GM21737 (cell line): ENCODE data around the gene PBLD.
A peak's percentile ranks its signal among the peaks of the same experiment; 100 is the strongest.

ENCODE experiments used
- ATAC-seq: cut with Tn5 transposase; IDR thresholded peaks from one replicate; pipeline ENCODE4 v1.9.1; 2021; ENCODE audit warnings: mild to moderate bottlenecking, moderate library complexity; ENCODE audit not compliant: unreplicated experiment

PBLD gene

DNA sequence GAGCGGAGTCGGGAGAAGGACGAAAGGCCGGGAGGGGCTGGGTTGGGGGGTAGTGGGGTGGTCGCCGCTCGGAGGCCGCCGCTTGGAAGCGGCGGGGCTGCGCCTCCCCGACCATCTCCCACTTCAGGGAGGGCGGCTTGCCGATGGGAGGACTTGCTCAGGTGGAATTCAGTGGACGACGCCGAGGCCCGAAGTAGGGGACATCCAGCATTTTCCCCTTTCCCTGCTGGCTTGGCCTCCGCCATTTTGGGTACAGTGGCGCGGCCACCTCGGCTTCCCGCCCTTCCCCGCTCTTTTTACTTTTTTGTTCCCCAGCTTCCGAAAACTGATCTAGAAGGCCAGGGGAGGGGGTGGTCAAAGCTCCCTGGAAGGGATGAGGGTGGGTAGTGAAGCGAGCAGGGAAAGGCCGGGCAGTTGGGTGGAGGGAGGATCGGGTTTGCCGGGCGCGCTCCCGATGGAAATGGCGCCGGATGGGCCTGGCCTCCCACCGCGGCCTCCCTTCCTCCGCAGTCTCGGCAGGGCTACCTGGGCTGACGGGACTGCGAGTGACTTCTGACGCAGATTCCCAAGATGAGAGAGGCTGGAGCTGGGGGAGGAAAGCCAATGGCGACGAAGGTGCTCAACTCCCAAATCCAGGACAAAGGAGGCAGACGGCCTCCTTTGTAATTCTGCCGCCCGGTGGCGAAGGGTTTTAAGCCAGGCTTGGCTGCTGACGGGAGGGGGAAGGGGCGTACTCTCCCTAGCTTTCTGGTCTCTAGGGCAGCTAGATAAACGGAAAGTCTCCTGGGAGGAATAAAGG, at the start of gene PBLD:
Gene PBLD, minus strand, starts transcription at position 670 of the 799 bp plus-strand sequence. CDS start 26,084 bp downstream, outside the sequence.
- ATAC-seq, result peak; percentile 27

DNA sequence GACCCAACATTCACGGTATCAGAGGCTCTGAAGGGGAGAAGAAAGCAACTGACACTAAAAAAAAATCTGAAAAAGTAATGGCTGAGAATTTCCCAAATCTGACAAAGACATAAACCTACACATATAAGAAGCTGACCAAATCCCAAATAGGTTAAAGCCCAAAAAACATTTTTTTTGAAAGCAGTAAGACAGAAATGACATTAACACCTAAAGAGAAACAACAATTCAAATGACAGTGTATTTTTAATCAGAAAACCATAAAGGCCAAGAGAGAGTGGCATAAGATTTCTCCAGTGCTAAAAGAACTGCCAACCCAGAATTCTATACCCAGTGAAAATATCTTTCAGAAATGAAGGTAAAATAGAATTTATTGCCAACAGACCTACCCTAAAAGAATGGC, 38.9 kb upstream of the PBLD start:
- ATAC-seq, result no peak

DNA sequence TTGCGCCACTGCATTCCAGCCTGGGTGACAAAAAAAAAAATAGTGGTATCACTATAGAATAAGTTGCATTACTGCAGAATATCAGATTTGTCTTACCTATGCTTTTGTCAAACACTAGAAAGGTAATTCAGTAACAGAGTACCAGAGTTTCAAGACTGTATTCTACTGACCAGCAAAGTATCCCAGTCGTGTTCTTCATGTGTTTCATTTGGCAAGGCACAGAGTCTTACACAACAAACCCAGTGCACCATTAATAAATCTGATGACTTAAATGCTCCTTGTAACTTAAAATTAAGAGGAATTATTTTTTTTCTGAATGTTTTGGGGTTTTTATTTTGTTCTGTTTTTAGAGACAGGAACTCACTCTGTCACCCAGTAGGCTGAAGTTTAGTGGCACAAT, 34.4 kb upstream of the PBLD start:
- no peak for ATAC-seq

DNA sequence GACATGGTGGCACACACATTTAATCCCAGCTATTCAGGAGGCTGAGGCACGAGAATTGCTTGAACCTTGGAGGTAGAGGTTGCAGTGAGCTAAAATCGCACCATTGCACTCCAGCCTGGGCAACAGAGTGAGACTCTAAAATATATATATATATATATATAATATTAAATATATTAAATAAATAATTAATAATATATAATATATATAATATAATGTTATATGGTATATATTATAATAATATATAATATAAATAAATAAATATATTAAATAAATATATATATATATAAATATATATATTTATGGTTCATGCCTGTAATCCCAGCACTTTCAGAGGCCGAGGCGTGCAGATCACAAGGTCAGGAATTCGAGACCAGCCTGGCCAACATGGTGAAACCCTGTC, 33.9 kb upstream of the PBLD start:
- ATAC-seq, result no peak

DNA sequence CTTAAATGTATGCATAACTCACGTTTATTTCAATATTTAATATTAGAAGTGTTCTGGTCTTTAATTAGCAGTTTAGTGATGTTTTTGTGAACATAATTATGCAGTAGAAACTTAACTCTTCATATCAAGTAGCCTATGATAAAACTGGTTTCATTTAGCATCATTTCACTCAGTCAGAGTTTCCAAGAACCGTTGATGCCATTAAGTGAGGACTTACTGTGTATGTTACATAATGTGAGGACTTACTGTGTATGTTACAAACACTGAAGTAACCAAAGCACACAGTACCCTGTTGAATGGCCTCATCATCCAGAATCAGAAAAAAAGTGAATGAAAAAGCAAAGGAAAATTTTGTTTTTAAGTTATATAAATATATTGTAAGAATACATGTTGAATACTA, 32.9 kb upstream of the PBLD start:
- ATAC-seq, result no peak

DNA sequence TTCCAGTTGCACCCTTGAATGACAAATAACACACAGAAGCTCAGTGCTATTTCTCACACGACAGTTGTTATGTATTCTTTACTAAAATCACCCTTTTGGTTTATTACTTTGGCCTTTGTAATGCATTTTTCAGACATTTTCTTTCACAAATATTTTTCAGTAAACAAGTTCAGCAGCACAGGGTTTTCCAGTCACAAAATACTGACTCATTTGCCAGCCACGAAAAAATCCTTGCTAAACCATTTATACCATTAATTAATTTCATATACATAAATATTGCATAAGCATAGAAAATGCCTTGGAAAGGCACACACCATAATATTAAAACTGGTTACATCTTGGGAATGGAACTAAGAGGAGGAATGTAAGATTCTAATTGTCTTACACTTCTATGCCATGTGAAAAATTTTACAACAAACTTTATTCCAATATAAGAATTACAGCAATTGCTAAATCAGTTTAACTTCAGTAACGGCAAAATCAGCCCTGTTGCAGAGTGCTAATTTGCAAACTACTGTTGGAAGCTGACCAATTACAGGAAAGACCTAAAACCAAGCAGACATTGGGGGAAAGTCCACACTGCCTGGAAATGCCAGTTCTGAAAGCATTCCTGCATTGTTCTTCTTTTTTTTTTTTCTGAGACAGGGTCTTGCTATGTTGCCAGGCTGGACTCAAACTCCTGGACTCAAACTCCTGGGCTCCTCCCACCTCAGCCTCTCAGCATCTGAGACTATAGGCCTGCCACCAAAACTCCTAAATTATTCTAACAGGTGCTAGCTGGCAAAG, 31.6 kb upstream of the PBLD start:
- ATAC-seq, result no peak

DNA sequence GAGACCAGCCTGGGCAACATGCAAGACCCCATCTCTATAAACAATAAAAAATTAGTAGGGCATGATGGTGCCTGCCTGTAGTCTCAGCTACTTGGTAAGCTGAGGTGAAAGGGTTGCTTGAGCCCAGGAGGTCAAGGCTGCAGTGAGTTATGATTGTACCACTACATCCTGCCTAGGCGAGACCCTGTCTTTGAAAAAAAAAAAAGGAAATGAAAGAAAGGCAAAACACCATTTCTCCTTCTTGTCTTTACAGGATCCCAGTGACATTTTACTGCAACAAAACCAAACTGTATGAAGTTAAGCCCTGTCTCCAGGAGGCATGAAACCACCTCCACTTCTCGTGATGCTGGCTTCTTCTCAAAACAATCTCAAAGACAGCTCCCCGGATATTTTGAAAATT, 29.9 kb upstream of the PBLD start:
- ATAC-seq, result no peak

DNA sequence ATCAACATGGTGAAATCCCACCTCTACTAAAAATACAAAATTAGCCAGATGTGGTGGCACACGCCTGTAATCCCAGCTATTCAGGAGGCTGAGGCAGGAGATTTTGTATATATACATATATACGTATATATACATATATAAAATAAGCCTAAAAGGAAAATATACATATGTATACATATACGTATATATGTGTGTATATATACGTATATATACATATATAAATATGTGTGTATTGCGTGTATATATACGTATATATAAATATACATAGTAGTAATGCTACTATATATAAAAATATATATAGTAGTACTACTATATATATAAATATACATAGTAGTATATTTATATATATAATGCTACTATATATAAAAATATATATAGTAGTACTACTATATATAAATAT, 26.5 kb upstream of the PBLD start:
- ATAC-seq, result no peak

DNA sequence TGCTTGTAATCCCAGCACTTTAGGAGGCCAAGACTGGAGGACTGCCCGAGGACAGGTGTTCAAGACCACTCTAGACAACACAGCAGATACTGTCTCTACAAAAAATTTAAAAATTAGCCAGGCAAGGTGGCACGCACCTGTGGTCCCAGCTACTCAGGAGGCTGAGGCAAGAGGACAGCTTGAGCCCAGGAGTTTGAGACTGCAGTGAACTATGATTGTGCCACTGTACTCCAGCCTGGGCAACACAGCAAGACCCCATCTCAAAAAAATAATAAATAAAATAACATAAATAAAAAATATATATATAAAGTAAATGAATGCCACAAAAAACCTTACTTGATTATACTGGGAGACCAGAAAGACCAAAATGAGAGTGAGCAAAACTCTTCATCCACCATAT, 20.8 kb upstream of the PBLD start:
- no peak for ATAC-seq

DNA sequence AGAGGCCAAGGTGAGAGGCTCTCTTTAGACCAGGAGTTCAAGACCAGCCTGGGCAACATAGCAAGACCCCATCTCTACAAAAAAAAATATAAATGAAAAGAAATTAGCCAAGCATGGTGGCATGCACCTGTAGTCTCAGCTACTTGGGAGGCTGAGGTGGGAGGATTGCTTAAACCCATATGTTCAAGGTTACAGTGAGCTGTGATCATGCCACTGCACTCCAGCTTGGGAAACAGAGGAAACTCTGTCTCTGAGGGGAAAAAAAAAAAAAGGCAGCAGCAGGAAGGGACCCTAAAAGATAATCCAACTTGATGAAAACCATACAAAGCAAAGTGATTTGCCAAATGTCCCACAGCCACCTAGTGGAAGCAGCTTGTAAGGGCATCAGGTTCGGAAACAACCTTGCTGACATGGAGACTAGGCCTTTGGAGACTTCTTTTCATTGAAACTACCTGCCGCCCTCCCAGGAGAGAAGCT, 15.6 kb upstream of the PBLD start:
- no peak for ATAC-seq

DNA sequence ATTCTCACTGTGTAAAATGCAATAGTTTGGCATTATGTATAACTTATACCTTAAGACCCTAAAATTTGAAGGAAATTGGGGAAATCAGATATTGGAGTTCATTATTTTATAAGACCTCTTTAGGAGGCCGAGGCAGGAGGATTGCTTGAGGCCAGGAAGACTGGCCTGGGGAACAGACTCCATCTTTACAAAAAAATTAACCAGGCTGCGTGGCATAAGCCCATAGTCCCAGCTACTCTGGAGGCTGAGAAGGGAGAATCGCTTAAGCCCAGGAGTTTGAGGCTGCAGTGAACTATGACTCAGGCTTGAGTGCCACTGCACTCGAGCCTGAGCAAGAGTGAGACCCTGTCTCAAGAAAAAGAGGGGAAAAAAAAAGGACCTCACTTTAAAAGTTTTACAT, 14.0 kb upstream of the PBLD start:
- ATAC-seq, result no peak

DNA sequence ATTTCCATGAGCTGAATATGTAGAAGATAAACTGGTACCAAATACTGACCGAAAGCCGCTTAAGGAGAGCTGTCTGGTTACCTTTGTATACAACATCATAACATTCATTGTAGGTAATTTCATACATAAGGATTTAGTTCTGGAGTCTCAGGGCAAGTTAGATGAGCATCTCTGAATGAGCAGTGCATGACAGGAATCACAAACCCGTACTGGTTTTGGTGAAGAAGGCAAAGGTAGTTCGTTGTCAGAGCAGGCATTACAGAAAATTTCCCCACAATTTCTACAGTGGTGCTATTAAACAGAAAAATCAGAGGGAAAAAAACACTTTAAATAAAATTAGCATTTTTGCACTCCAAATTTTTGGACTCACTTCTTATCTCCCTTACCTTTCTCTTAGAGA, 12.9 kb upstream of the PBLD start:
- no peak for ATAC-seq

DNA sequence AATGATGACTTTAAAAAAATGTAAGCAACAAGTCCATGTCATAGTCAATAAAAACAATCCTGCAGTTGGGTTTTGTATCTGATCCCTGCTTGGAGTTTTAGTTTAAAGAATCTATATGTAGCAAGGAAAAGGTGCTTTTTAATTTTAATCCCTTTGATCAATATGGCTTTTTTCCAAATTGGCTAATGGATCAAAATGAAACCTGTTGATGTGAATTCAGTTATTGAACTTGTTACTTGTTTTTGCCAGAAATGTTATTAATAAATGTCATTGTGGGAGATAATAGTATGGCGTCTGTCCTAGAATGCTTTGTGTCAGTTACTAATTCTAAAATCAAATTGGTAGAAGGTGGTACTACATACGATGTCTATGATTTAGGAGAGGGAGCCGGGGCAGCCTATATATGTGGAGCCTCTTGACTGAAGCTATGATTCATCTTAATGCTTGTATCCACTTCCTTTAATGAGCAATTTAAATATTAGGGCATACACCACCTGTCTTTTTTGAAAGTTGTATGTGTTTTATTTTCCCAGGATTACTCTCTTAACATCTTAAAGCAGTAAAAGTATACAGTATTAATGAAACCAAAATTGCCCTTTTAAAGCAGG, 10.3 kb upstream of the PBLD start:
- no peak for ATAC-seq

DNA sequence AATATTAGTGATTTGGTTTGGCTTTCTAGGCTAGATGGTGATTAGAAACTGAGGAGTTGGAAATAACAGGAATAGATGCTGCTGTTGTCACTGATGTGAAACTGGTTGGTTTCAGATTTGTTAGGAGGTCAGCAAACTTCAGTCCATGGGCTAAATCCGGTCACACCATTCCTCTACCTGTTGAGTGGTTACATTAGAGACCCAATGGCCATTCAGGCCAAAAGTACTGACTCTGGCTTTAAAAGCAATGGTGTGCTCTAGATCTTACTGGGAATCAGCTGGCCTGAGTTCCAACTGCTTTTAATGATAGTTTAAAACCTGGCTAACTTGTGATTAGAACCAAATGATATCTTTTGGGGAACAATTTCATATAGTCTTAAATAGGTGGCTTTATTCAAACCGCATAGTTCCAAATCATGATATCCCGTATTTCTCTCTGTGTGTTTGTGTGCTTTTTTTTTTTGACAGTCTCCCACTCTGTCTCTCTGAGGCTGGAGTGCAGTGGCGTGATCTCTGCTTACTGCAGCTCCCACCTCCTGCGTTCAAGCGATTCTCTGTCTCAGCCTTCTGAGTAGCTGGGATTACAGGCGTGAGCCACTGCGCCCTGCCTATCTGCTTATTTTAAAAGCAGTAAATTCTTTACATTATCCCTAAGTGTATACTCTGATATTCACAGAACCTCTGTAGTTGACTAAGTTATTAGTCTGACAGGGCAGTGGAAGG, 7.8 kb upstream of the PBLD start:
- ATAC-seq, result no peak

DNA sequence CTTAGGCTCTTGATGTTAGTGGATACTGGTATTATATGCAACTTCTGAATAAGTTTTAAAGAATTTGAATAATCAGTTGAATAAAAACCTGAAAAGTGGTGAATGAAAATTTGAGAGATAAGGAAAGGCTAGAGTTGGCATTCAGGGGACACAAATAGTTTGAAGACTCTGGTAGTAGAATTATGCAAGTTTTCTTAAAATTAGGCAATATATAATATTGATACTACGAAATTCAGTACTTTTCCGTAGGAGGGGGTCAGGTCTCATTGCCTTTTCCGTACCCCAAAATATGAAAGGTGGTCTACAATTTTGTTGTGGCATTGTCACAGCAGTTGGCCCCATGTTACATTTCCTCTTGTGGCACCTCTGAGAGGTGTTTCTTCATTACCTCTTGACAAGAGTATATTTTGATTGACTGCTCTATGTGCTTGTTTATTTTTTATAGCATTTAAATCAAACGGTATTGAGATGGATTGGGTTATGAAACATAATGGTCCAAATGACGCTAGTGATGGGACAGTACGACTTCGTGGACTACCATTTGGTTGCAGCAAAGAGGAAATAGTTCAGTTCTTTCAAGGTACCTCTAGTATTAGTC, 4.1 kb upstream of the PBLD start:
- ATAC-seq, result no peak

DNA sequence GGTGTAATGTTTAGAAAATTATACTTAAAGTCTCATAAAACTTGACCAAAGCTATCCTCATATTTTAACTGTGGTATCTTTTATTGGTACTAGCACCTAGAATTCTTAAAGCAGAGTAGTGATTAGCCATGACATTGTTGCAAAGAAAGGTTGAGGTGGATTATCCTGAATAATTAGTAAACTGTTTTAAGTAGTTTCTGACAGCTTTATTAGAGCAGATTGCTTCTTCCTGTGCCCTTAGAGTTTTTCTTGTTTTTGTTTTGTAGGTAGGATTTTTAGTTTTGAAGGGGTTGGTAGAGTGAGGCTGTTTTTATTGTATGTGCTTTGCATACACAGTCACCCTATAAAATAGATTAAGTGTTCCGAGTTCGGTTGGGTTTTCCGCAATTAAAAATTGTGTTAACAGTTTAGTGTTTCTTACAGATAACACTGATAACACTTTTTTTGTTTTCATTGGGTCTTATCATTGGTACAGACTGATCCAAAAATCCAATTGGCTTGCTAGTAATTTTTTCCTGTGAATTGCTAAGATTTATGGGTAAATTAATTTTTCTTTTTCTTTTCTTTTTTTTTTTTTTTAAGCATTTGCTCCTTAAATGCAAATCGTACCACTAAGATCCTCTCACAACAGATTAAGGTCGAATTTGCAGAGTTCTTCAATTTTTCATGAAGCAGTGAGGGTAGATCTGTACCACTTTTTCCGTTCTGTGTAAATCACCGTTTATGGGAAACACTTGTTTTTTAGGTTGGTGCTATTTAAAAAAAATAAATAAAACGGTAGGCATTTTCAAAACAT, 2.1 kb upstream of the PBLD start:
- no peak for ATAC-seq

DNA sequence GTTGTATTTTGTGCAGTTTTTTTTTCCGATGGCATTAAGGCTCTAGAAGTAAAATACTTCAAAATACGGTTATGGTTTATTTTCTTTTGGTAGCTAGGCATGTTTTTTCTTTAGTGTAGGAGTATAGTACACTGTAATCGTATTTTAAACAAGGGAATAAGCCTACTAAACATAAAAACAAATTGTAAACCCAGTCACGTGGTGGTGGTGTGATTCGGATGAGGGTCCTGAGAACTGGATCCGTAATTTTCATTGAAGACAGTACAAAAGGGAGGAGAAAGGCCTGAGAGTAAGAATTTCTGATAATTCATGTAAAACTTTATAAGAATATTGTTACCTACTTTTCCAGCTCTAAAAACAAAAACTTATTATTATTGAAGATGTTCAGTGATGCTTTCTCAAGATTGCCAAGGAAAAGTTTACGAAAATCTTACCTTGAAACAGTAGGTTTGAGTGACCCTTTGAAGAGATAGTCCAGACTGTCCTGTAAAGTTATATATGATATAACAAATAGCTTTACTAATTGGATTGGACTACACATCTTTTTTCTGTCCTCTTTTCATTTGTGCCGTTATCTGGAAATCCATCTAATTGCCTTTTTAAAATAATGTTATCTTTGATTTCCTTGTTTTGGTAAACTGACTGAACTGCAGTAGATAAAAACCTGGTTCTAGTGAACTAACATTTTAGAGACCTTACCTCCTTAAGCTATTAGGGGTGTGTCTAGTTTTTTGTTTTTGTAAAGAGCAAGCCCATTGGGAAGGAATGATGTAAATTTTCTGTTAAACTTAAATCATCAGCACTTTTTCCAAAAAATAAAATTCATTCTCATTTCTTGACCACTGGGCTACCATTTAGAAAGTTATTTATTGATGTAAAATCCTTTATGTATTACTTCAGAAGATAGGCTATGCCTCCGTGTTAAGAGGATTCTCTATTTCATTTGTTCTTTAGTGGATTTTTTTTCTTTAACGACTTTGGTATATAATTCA, 1.0 kb upstream of the PBLD start:
- ATAC-seq, result no peak

DNA sequence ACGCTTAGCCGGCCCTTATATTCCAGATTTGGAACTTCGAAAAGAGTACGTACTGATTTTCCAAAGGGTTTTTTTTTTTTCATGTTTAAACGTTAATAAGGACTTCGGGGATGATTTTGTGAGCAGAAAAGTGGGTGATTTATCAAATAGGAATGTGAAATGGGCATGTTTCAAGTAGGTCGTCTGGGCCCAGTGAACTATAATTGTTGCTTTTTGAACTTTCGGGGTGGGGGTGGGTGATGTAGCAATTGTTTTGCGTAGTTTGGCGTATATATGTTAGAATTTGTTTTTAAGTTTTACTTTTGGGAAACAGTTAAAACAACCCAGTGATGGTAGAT, 299 bp upstream of the PBLD start:
- ATAC-seq, result no peak
